DMS79 treated with DMSO at 0.1 percent for 48 hours (cell line): ENCODE data around the gene ZC3H7B.

Experiments
- DNase-seq: peaks from one replicate; lab custom pipeline; 2025; lab: John Stamatoyannopoulos, UW

The ZC3H7B gene

DNA sequence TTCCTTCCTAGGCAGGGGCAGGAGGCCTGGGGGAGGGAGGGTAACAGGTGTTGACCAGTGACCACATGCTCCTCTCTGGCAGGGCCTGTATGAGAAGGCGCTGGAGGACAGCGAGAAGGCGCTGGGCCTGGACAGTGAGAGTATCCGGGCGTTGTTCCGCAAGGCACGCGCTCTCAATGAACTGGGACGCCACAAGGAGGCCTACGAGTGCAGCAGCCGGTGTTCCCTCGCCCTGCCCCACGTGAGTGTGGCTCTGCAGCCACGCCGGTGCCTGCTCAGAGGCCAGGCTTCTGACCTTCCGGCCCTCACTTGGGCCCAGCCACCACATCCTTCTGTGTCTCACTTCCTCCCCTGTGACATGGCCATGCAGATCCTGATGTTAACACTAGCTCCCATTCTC lies 25.8 kb downstream of the ZC3H7B start:
- DNase-seq: no peak

DNA sequence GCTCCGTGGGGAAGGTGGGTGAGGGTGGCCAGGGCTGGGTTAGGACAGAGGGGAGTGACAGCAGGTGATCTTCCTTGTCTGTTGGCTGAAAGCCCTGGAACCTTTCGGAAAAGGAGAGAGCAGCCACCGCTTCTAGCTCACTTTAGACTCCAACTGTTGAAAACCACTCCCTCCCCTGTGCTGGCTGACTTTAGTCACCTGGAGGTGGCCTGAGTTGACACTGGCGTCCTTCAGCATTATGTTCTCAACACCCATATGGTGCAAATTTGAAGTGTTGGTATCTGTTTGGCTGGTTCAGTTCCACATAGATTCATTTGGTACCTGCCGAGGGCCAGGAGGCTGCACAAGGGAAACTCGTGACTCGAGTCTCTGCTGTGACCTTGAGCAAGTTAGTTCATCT lies 28.8 kb downstream of the ZC3H7B start:
- DNase-seq: no peak

DNA sequence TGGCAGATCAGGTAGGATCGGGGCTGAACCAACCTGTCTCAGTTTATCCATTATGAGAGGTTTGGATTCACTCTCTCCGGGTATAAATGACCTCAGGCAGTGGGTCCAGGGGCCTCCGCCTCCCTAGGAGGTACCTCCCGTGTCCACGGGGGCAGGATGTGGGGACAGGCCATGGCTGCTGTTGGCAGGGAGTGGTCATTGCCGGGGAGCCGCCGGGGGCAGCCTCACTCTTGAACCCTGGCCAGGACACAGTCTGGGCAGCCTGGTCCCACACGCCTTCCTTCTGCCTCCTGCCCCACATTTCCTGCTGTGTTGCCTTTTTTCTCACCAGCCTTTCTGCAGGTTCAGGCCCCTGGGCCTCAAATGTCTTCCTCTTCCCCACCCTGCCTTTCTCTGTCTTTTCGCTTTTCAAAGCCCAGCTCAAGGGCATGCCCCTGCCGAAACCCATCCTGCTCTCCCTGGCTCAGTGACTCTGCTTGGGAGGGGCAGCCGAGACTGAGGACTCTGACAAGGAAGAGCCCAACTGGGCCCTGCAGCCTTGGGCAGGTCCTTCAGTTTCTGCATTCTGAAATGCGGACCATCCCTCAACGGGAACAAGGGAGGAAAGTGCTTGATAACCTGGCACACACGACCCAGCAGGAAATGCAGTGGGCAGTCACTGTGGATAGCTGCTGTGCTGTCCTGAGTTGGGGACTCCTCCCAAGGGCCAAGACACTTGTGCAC lies 31.1 kb downstream of the ZC3H7B start:
- DNase-seq: no peak

DNA sequence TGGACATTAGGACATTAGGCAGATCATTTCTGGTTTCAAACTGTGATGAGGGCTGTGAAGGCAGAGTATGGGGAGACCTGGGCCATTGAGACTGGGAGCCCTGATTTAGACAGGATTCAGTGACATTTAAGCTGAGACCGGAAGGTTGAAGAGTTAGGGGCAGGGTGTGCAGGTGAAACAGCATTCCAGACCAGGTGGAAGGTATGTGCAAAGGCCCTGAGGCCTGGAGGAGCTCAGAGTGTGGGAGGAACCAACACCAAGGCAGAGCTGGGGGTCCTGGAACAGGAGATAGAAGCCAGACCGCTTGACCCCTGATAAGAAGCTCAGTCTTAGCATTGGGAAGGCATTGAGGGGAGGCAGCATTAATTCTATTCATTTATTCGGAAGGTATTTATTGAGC lies 32.5 kb downstream of the ZC3H7B start:
- no peak for DNase-seq

DNA sequence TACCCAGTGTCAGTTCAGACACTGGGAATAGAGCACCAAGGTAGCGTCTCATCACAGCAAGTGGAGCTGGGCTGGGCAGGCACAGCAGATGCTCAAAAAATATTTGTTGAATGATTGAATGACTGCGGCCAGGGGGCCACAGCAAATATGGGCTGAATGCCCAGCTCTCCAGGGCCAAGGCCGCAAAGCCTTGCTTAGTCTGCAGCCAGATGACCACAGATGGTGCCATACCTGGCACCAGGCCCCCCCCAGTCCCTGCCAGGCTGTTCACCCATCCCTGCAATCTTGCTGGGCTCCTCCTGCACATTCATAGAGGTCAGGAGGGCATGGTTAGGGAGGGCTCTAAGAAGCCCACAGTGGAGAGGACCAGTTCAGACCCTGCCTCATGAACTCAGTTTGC lies 32.9 kb downstream of the ZC3H7B start:
- no peak for DNase-seq

DNA sequence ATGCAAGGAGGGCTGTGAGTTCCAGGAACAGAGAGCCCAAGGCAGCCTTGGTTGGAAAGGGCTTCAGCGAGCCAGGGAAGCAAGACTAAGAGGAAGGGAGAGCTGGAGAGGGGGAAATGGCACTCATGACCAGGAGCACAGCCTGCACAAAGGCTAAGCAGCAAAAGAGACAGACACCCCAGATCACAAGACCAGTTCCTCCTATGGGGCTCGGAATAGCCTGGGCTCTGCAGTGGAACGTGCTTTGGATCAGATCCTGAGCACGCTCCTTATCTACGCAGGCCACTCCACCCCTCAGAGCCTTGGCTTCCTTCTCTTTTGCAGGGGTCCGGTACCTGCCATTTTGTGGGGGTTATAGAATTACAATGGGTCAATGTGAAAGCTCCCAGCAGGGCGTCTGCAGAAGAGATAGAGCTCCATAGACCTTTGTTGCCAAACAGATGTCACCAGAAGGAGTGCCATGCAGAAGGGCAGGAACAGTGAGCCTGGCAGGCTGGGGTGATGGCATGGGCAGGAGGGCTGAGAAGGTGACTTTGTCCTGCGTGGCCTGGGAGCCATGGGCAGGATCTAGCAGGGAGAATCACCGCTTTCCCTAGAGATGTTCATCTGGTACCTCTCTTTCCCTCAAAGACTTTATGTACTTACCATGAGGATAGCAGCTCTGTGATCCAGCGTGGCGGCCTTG lies 33.8 kb downstream of the ZC3H7B start:
- no peak for DNase-seq

DNA sequence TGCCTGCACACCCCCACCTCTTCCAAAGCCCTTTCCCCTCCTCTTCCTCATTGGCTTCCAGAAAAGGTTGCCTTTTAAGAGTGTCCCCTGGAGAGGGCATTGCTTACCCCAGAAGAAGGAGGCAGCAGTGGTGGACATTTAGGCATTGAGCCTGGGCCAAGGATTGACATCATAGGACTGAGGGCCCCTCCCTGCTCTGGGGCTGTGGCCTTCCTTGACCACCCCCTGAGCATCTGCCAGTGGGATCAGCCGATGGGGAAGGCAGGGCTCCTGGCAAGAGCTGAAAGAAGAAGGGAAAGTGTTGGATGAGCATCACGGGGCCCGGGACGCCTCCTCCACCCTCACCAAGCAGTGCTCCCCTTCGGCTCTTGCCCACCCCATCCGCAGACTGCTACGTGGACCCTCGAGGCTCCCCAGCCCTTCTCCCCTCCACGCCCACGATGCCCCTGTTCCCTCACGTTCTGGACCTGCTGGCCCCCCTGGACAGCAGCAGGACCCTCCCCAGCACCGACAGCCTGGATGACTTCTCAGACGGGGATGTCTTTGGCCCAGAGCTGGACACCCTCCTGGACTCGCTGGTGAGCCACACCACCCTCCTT lies 37.4 kb downstream of the ZC3H7B start:
- no peak for DNase-seq

DNA sequence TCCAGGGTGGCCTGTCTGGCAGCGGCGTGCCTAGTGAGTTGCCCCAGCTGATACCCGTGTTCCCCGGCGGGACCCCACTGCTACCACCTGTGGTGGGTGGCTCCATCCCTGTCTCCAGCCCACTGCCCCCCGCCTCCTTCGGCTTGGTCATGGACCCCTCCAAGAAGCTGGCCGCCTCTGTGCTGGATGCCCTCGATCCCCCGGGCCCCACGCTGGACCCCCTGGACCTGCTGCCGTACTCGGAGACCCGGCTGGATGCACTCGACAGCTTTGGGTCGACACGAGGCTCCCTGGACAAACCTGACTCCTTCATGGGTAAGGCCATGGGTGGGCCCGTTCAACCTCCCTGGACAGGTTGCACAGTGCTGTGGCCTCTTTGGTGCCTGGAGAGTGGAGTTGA lies 38.5 kb downstream of the ZC3H7B start:
- no peak for DNase-seq

DNA sequence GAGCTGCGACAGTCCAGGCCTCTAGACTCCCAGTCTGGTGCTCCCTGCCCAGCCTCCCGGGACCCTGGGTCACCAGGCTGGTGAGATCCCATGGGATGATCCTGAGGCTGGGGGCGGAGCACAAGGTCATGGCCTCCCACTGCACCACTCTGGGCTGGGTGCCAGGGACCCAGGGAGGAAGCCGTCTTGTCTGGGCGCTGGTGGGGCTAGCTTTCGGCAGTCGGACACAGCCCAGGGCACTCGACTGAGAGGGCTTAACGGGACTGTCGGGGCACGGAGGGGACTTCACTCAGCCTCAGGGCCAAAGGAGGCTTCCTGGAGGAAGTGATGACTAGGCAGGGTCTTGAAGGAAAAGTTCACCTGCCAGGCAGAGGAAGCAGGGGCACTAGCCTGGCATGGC lies 39.0 kb downstream of the ZC3H7B start:
- no peak for DNase-seq

DNA sequence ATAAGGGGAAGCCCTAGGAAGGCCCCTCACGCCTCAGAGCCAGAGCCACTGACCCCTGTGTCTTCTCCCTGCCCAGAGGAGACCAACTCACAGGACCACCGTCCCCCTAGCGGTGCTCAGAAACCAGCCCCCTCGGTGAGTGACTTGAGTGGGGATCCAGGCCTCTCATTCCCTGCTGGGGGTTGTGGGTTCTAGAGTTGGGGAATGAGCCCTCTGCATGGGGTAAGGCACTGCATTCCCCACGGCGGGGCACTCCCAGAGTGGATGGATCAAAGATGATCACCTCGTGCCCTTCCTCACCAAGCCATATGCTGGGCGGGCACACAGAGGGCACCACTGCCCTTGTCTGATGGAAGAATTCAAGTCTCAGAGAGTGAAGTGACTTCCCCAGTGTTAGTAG lies 39.7 kb downstream of the ZC3H7B start:
- no peak for DNase-seq

DNA sequence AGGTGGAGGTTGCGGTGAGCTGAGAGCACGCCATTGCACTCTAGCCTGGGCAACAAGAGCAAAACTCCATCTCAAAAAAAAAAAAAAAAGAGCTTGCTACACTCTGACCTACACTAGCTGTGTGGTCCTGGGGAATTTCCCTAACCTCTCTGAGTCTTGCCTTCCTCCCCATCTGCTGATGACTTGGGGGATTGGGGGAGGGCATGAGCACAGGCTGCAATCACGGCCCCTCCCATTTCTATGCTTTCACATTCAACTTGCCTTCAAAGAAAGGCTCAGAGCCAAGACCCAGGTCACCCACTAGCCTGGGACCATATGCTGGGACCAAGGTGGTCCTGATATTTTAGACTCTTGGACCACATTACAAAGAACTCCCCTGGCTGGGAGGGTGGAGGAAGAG lies 40.7 kb downstream of the ZC3H7B start:
- DNase-seq: no peak

DNA sequence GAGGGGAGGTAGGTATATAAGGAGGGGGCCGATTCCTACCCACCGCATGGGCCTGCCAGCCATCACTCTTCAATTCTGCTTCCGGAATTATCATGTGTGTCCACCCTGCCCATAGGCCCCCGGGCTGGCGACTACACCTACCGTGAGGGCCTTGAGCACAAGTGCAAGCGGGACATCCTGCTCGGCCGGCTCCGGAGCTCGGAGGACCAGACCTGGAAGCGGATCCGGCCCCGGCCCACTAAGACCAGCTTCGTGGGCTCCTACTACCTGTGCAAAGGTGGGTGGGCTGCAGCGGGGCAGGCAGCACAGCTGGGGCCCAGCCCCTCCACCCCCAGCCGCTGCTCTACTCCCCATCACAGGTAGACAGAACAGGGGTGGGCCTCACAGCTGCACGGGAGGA lies 42.0 kb downstream of the ZC3H7B start:
- DNase-seq: no peak

DNA sequence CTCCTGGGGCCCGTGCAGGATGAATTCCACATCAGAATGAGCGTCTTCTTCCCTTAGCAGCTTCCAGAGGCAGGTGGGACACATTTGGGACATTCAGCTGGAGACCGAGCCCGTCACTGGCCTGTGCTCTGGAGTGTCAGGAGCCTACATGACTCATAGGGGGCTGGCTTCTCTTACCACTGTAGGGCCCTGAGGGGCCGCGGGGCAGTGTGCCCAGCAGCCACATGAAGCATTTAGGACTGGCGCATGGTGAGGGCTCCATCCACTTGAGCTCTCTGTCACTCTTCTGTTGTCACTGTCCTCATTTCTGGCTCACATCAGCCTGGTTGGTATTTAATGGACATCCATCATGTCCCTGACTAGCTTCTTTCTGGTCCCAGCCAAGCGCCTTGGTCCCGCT lies 42.4 kb downstream of the ZC3H7B start:
- no peak for DNase-seq

DNA sequence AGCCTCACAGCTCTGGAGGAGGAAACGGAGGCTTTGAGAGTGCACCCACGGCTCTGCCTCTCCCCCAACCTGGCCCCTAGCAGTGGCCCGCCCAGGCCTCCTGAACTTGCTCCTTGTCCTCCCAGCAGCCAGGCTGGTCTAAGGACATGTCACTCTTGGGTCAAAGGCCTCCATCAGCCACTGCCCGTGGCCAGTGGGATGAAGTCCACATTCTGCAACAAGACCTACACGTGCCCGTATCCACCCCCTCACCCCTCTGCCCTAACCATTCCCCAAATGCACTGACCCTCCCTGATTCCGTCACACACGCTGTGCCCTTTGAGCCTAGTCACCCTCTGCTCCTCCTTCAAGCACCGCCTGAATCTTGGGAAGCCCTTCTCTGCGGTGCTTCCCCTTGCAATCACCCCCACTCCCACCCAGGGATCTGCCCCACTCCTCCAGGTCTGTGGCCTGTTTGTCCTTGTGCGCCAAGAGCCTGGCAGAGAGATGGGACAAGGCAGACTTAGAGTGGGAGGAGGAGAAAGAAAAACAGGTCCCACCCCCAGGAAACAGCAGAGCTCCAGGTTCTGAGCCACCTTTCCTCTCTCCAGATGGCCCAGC lies 43.0 kb downstream of the ZC3H7B start:
- no peak for DNase-seq

DNA sequence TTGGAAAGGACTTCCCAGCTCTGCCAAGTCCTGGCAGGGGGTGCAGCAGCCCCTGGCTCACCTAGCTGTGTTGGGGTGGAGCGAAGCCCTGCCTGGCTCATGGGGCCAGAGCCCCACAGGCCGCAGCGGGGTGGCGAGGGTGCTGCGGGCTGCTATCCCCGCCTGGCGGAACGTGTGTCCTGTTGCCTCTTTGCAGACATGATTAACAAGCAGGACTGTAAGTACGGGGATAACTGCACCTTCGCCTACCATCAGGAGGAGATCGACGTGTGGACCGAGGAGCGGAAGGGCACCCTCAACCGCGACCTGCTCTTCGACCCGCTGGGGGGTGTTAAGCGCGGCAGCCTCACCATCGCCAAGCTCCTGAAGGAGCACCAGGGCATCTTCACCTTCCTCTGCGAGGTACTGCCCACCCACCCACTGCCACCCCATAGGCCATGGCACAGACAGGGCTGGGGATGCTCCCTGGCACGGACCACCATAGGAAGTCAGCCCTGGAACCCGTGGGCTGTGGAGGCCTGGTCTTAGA lies 44.5 kb downstream of the ZC3H7B start:
- no peak for DNase-seq

DNA sequence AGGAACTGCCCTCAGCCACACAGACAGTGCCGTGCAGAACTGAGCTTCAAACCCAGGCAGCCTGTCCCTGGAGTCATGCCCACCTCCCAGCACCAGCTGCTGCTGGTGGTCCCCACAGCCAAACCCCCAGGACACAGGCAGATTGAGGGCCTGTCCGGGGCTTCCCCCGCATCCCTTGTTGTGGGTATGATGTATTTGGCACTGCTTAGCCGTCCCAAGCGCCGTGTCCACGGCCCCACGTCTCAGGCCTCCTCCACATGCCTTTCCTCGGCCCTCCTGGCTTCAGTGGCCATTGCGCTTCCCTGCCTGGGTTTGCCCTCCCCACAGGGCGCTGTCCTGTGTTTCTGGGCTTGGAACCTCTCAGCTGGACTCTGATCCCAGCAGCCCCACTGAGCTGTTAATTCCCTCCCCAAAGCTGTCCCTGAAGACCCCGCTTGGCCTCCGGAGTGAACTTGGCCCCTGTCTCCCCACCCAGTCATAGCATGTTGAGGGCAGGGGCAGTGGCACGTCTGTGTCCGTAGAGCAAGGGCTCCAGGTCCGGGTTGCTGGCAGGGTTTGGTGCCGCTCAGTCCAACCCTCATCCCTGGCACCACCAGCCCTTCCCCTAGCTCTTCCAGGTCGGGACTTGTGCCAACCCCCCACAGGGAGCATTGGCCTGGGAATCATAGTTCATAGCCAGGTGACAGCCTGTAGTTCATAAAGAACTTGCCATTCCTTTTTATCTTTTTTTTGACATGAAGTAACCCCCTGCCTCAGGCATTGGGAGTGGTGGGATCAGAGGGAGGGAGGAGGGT lies 45.9 kb downstream of the ZC3H7B start:
- DNase-seq: no peak

DNA sequence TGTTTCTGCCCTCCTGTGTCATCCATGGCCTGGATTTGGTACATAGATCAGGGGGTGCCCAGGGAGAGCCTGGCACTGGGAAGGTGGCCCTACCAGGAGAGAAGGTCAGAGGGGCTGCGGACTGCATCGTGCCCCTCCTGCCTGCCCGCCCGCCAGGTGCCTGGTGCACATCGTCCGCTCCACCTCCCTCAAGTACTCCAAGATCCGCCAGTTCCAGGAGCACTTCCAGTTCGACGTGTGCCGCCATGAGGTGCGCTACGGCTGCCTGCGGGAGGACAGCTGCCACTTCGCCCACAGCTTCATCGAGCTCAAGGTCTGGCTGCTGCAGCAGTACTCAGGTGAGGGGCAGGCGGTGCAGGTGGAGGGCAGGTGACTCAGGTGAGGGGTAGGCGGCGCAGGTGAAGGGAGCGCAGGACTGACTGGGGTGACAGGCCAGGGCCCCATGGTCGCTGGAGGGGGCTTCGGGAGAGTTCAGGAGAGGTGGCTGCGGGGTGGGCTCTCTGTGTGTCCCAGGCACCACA lies 47.7 kb downstream of the ZC3H7B start:
- no peak for DNase-seq

DNA sequence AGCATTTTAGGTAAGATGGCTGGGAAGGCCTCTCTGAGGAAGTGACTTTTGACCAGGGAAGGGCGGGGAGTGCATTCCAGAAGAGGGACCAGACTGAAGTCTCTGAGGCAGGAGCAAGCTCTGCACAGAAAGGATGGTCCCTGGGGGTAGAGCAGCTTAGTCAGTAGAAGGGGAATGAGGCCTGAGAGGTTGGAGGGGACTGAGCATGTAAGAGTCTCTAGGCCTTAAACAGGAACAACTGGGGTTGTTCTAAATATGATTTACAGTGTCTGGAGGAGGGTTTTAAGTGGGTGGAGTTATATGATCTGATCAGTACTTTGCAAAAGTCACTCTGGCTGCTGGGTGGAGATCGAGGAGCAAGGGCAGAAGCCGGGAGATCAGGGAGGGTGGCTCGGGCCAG lies 48.8 kb downstream of the ZC3H7B start:
- no peak for DNase-seq

DNA sequence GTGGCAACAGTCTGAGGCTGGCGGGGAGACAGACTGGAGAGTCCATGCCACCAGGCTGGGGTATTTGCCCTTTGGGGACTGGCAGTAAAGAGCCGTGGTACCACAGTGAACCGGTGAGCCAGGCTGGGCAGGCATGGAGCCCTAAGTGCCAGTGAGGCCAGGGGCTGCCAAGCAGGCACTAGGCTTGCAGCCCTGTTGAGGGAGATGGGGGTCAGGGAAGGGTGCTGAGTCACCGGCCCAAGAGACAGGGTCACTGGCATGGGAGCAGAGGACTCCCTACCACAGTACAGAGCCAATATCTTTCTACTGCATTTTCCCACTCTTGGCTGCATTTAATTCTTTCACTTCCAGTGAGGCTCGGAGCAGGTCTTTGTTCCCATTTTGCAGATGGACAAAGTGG lies 49.7 kb downstream of the ZC3H7B start:
- no peak for DNase-seq

DNA sequence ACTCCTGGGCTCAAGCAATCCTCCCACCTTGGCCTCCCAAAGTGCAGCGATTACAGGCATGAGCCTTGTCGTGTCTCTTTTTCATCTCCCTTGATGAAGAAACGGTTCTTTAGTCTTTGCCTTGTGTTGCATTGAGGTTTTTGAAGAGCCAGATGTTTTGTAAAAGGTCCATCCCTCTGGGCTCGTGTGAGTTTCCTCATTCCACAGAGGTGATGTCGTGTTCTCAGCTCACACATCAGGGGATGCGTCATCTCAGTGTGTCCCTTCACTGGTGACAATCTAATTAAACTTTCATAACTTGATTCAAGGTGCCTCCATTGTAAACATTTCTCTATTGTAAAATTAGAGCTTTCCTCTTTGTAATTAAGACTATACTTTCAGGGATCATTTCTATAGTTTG lies 50.7 kb downstream of the ZC3H7B start:
- no peak for DNase-seq

DNA sequence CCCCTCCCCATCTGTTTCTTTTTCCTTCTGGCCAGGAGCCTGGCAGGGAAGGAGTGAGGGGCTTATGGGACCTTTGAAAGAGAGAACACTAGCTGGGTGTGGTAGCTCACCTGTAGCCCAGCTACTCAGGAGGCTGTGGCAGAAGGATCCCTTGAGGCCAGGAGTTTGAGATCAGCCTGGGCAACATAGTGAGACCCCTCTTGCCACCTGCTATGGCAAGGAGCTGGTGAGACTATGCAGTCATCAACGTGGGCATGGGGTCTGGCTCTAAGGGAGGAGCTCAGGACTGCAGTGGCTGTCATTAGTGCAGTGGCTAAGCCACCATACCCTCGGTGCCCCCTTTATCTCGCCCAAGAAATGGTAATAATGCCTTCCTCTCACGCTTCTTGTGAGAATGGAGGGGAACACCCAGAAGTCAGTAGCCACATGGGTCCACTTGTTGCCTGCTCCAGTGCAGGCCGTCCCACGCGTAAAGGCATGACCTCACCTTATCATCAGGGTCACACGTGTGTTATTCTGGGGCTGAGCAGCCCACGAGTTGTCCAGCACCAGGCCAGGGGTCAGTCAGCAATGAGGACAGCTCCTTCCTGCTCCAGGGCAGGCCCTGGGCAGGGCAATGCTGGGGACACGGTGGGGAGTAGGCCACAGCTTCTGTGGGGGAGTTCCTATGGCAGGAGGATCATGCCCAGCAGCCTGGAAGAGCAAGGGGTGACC lies 52.7 kb downstream of the ZC3H7B start:
- no peak for DNase-seq
